Effector memory CD8-positive, alpha-beta T cell (primary cell): Measurements from ENCODE around the gene TJP3.

Experiments used
- ATAC-seq: fragments of 150-1000 bp; cut with Tn5 transposase; replicated peaks from 2 replicates; pipeline ENCODE4 v1.10.0; 2021; ENCODE audit warnings: mild to moderate bottlenecking, moderate library complexity
- DNase-seq, 3 experiments: peaks; one replicate each; pipeline ENCODE4 v3.0.0; 2021
- H3K27ac Mint-ChIP-seq, 2 donors: one replicate each; pipeline ENCODE4 v1.8.0; 2022; ENCODE audit warnings: mild to moderate bottlenecking in 2 of 2, mixed read lengths in 2 of 2, moderate library complexity in 2 of 2
- H3K27me3 Mint-ChIP-seq, 2 donors: one replicate each; pipeline ENCODE4 v1.8.0; 2022; ENCODE audit warnings: mixed read lengths in 2 of 2
- H3K36me3 Mint-ChIP-seq: one replicate; pipeline ENCODE4 v1.8.0; 2022; ENCODE audit warnings: mild to moderate bottlenecking, moderate library complexity, mixed read lengths; ENCODE audit not compliant: insufficient read depth
- H3K4me1 Mint-ChIP-seq, 2 donors: one replicate each; pipeline ENCODE4 v1.8.0; 2022; ENCODE audit warnings: low read depth in 2 of 2, mixed read lengths in 2 of 2
- H3K4me3 Mint-ChIP-seq, 2 donors: one replicate each; pipeline ENCODE4 v1.8.0; 2022; ENCODE audit warnings: mild to moderate bottlenecking in 2 of 2, mixed read lengths in 2 of 2, moderate library complexity in 2 of 2
- H3K9me3 Mint-ChIP-seq, 2 donors: one replicate each; pipeline ENCODE4 v1.8.0; 2022; ENCODE audit warnings: mixed read lengths in 2 of 2

TJP3 gene

DNA sequence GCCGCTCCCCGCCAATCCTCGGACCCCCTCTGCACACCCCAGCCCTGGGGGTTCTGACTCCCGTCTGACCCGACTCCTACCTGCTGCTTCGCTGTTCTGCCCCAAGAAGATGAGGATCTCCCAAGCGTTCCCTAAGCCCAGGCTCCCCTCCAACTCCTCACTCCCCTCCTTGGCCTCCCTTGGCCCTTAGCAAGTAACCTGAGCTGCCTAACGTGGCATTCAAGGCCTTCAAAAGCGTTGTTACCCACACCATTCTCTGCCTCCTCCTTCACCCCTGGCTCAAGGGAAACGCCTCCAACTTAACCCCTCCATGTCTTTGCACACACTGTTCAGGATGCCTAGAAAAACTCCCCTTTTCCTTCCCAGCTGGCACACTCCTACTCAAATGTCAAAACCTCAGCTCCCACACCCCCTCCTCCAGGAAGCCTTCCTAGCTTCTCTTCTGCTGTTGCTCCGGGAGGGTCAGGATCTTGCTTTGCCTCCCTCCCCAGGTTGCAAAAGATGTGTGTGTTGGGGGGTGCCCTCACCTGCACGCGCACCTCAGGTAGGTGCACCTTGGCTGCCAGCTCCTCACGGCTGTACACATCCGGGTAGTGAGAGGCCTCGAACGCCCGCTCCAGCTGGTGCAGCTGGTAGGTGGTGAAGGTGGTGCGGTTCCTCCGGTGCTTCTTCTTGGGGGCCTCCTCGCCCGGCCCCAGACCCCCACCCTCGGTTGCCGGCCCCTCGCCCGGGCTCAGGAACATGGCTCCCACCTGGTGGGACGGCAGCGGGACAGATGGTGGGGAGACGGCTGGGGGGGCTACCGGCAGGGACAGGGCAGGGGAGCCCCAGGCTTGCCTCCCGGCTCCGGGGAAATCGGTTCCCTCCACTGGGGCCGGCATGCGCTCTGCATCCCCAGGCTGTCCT, 63.1 kb downstream of the TJP3 start:
- ATAC-seq, result no peak
- H3K4me3 Mint-ChIP-seq, result no peak overlapping the region
- no peak for DNase-seq
- no peaks in the 10 kb centered on the region for H3K27me3 Mint-ChIP-seq
- H3K4me1 Mint-ChIP-seq, result peaks cover 8 to 19% of the 10 kb centered on the region in 2 donors
- no peak overlapping the region for H3K27ac Mint-ChIP-seq
- peaks cover 43% of the 10 kb centered on the region for H3K36me3 Mint-ChIP-seq
- H3K9me3 Mint-ChIP-seq, result no peaks in the 10 kb centered on the region

- Mint-ChIP-seq H3K9me3 (no peaks in the 10 kb centered on the region), H3K36me3 (peaks cover 41% of the 10 kb centered on the region), H3K27ac (no peak within 1 kb of the TSS), H3K4me3 (no peak within 1 kb of the TSS), H3K27me3 (no peaks in the 10 kb centered on the region), H3K4me1 (peaks cover 4 to 13% of the 10 kb centered on the region in 2 donors)
- DNase-seq (no peak), ATAC-seq (no peak)
These were observed 63.8 kb downstream of the TJP3 start, which contains the start of gene RAX2 for GRCh38 chr19:3771906-3772455. Gene RAX2 (minus strand): TSS chr19:3772228. CDS start chr19:3771742, 486 bp downstream.

DNA sequence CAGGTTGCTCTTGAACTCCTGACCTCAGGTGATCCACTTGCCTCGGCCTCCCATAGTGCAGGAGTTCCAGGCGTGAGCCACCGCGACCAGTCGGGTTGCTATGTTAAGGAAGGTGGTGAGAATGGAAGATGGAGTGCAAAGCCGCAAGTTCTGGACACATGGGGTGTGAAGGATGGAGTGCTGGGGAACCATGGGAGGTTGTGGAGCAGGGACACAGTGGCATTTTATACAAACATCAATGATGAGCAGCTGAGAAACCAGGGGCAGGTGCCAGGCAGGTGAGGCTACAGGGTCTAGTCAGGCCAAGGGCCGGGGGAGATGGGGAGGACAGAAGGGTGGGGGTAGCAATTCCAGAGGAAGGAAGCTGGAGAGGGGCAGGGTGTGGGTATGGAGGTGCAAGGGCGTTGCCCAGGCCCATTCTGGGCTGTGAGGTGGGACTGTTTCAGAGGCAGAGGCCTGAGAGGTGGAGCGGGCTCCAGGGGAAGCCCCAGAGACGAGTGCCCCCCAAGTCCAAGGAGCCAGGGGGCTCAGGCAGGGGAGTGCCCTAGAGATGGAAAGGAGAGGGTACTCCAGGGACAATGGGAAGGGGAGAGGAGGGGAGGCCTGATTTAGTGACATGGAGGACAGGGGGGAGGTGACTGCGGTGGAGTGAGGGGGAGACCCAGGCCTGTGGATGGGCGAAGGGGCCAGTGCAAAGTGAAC, 65.8 kb downstream of the TJP3 start:
- DNase-seq (no peak), ATAC-seq (no peak)
- peaks cover 4 to 10% of the 10 kb centered on the region in 2 donors for H3K4me1 Mint-ChIP-seq
- H3K36me3 Mint-ChIP-seq, result peaks cover 22% of the 10 kb centered on the region
- H3K9me3 Mint-ChIP-seq, result no peaks in the 10 kb centered on the region
- peak overlapping the region in 1 of 2 donors; percentile 58 for H3K27ac Mint-ChIP-seq
- no peak overlapping the region for H3K4me3 Mint-ChIP-seq
- H3K27me3 Mint-ChIP-seq, result no peaks in the 10 kb centered on the region

DNA sequence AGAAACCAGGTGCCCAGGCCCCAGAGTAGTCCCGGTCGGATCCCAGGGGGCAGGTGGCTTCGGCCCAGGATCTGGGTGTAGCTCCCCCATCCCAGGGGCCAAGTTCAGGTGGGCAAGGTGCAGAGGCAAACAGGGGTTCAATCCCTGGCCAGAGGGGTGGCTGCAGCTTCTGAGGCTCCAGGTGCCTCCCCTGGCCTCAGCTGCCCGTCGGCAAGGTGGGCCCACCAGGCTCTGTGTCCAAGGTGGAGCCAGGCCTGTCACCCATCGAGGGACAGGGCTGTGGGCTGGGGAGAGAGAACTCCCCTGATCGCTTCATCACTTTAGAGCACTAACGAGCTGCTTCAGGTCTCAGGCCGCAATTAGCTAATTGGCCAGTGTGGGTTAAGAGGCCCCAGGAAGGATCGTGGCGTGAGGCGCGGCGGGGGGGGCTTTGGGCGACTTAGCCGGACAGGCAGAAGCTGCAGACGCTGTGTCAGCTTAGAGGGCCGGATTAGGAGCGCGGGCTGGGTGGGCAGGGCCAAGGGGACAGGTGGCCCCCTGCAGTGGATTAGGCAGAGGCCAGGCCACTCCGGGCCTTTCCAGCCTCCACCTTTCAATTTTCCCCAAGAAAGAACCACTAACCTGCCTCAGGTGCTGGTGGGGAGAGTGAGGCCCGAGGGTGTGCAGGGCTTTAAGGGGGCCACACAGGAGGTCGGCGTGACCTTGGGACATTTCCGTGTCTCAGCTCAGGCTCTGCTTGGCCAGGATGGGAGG, 66.6 kb downstream of the TJP3 start:
- Mint-ChIP-seq H3K4me1 (peaks cover 4 to 9% of the 10 kb centered on the region in 2 donors), H3K4me3 (no peak overlapping the region), H3K9me3 (no peaks in the 10 kb centered on the region), H3K27me3 (no peaks in the 10 kb centered on the region), H3K27ac (no peak overlapping the region), H3K36me3 (peaks cover 13% of the 10 kb centered on the region)
- no peak for DNase-seq
- no peak for ATAC-seq

GRCh38 chr19:3775374-3775711, 67.2 kb downstream of the TJP3 start:
- H3K4me3 Mint-ChIP-seq, result no peak overlapping the region
- peaks cover 13% of the 10 kb centered on the region for H3K36me3 Mint-ChIP-seq
- no peak for DNase-seq
- H3K27me3 Mint-ChIP-seq, result no peaks in the 10 kb centered on the region
- peaks cover 4 to 9% of the 10 kb centered on the region in 2 donors for H3K4me1 Mint-ChIP-seq
- H3K9me3 Mint-ChIP-seq, result no peaks in the 10 kb centered on the region
- ATAC-seq, result no peak
- peak overlapping the region in 1 of 2 donors; percentile 38 for H3K27ac Mint-ChIP-seq

GRCh38 chr19:3775831-3776230, 67.6 kb downstream of the TJP3 start:
- H3K4me3 Mint-ChIP-seq, result no peak overlapping the region
- H3K36me3 Mint-ChIP-seq, result peaks cover 13% of the 10 kb centered on the region
- DNase-seq, result no peak
- H3K27me3 Mint-ChIP-seq, result no peaks in the 10 kb centered on the region
- ATAC-seq, result no peak
- H3K27ac Mint-ChIP-seq, result peak overlapping the region in 1 of 2 donors; percentile 38
- H3K4me1 Mint-ChIP-seq, result peaks cover 4 to 9% of the 10 kb centered on the region in 2 donors
- H3K9me3 Mint-ChIP-seq, result no peaks in the 10 kb centered on the region

GRCh38 chr19:3776479-3777040, 68.4 kb downstream of the TJP3 start:
- Mint-ChIP-seq H3K9me3 (peaks cover 1 to 2% of the 10 kb centered on the region in 2 donors), H3K36me3 (peaks cover 11% of the 10 kb centered on the region), H3K4me1 (peaks cover 5 to 7% of the 10 kb centered on the region in 2 donors), H3K27me3 (no peaks in the 10 kb centered on the region), H3K4me3 (no peak overlapping the region), H3K27ac (peak overlapping the region in 1 of 2 donors; percentile 38)
- ATAC-seq (no peak), DNase-seq (no peak)

DNA sequence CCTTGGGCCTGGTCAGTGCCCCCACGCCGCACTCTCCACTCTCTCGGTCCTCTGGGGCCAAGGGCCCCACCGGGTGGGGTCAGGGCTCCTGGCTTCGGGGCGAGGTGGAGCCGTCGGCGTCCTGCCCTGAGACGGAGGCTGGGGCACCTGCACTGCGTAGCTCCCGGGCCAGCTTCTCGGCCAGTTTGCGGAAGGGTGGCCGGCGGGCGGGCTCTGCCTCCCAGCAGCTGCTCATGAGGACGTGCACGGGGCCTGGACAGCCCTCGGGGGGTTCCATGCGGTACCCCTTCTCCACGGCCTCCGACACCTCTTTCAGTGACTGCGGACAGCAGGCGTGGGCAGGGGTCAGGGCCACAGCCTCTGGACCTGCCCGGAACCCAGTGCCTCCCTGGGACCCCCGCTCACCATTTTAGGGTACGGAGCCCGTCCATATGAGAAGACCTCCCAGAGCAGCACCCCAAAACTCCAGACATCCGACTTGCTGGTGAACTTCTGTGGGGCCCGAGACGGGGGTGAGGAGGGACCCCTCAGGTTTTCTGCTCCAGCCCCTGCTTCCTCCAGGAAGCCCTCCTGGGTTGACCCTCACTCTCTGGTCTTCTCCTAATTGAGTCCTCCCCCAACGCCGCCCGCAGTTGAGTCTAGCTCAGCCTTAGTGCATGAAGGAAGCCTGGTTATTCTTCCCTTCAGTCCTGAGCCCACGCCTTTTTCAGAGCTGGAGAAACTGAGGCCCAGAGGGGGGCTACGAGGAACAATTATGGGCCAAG, 70.1 kb downstream of the TJP3 start:
- ATAC-seq, result no peak
- Mint-ChIP-seq H3K4me1 (peaks cover 8 to 9% of the 10 kb centered on the region in 2 donors), H3K27me3 (no peaks in the 10 kb centered on the region), H3K9me3 (peaks cover 8 to 11% of the 10 kb centered on the region in 2 donors), H3K4me3 (no peak overlapping the region), H3K36me3 (peaks cover 16% of the 10 kb centered on the region), H3K27ac (no peak overlapping the region)
- DNase-seq, result no peak

DNA sequence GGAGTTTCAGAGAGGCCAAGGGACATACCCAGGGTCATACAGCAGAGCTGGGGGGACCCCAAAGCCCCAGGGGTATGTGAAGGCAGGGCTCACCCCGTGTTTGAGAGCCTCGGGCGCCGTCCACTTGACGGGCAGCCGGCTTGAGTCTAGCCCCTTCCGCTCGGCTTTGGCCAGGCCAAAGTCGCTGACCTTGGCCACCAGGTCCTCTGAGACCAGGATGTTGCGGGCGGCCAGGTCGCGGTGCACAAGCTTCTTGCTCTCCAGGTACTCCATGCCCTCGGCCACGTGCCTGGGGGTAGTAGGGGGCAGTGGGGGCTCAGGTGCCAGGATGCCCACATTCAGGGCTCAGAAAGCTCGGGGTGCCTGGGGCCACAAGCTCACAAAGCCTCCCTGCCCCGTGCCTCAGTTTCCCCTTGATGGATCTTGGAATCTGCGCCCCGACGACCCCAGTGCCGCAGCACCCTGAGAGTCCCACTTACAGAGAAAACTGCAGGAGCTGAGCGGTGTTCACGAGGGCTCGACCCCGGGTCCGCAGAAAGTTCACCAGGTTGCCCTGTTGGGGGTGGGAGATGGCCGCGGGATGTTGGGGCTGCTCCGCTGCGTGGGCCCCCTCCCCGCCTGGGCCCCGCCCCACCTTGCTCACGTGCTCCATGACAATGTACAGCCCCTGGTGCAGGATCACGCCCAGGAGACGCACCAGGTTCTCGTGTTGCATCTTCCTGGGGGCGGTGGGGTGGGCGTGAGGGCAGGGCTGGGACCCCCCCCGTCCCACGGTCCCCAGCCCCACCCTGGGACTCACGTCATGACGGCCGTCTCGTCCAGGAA, 70.9 kb downstream of the TJP3 start:
- ATAC-seq (no peak), DNase-seq (no peak)
- Mint-ChIP-seq H3K36me3 (peaks cover 21% of the 10 kb centered on the region), H3K27me3 (no peaks in the 10 kb centered on the region), H3K27ac (no peak overlapping the region), H3K9me3 (peaks cover 8 to 11% of the 10 kb centered on the region in 2 donors), H3K4me1 (peaks cover 5 to 8% of the 10 kb centered on the region in 2 donors), H3K4me3 (no peak overlapping the region)

DNA sequence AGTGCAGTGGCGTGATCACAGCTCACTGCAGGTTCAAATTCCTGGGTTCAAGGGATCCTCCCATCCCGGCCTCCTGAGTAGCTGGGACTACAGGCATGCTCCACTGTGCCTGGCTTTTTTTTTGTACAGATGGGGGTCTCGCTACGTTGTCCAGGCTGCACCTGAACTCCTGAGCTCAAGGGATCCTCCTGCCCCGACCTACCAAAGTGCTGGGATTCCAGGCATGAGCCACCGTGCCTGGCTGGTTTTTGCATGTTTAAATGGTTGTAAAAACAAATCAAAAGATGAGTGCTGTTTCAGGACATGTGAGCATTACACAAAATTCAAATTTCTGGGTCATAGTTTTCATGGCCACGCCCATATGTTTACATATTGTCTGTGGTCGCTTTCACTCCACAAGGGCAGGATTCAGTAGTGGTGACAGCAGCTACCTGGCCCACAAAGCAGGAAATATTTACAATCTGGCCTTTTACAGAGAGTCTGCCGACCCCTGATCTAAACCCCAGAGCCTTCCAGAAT, 72.7 kb downstream of the TJP3 start:
- no peak overlapping the region for H3K4me3 Mint-ChIP-seq
- no peak overlapping the region for H3K27ac Mint-ChIP-seq
- peaks cover 29% of the 10 kb centered on the region for H3K36me3 Mint-ChIP-seq
- DNase-seq, result no peak
- peak; percentile 27 for ATAC-seq
- H3K9me3 Mint-ChIP-seq, result peaks cover 8 to 11% of the 10 kb centered on the region in 2 donors
- peaks cover 11 to 15% of the 10 kb centered on the region in 2 donors for H3K4me1 Mint-ChIP-seq
- H3K27me3 Mint-ChIP-seq, result no peaks in the 10 kb centered on the region

GRCh38 chr19:3781603-3782002, 73.4 kb downstream of the TJP3 start:
- Mint-ChIP-seq H3K4me1 (peaks cover 11 to 15% of the 10 kb centered on the region in 2 donors), H3K9me3 (peaks cover 8 to 11% of the 10 kb centered on the region in 2 donors), H3K27me3 (no peaks in the 10 kb centered on the region), H3K36me3 (peaks cover 30% of the 10 kb centered on the region), H3K4me3 (no peak overlapping the region), H3K27ac (peak overlapping the region in 1 of 2 donors; percentile 82)
- no peak for DNase-seq
- ATAC-seq, result no peak
